HG03060 (cell line): Measurements from ENCODE around the gene ARFGAP1.

ENCODE experiments used
- ATAC-seq: cut with Tn5 transposase; IDR thresholded peaks from one replicate; pipeline ENCODE4 v1.9.1; 2021; ENCODE audit warnings: low read depth, moderate number of reproducible peaks; ENCODE audit not compliant: unreplicated experiment

Gene ARFGAP1

GRCh38 chr20:63272105-63273058, at the start of gene ARFGAP1:
Gene ARFGAP1 (plus strand): TSS chr20:63272813. CDS start chr20:63275581, 2,768 bp downstream.
- no peak for ATAC-seq

- ATAC-seq: no peak
Observed at GRCh38 chr20:63223121-63223825, 49.3 kb upstream of the ARFGAP1 start.

GRCh38 chr20:63223826-63224207, 48.8 kb upstream of the ARFGAP1 start:
- ATAC-seq: no peak

- ATAC-seq: no peak
Observed at GRCh38 chr20:63224412-63225081, 48.1 kb upstream of the ARFGAP1 start.

- no peak for ATAC-seq
Observed at GRCh38 chr20:63225082-63225454, 47.5 kb upstream of the ARFGAP1 start.

GRCh38 chr20:63226042-63226943, 46.3 kb upstream of the ARFGAP1 start:
- no peak for ATAC-seq

- ATAC-seq: no peak
Observed at GRCh38 chr20:63227260-63227659, 45.4 kb upstream of the ARFGAP1 start.

- ATAC-seq: no peak
Observed at GRCh38 chr20:63228806-63229205, 43.8 kb upstream of the ARFGAP1 start.

- ATAC-seq: no peak
Observed at GRCh38 chr20:63230800-63231268, 41.8 kb upstream of the ARFGAP1 start.

- no peak for ATAC-seq
Observed at GRCh38 chr20:63232235-63233060, 40.2 kb upstream of the ARFGAP1 start.

GRCh38 chr20:63233061-63233344, 39.6 kb upstream of the ARFGAP1 start:
- ATAC-seq: no peak

- no peak for ATAC-seq
Observed at GRCh38 chr20:63233924-63234323, 38.7 kb upstream of the ARFGAP1 start.

- no peak for ATAC-seq
Observed at GRCh38 chr20:63234693-63235398, 37.8 kb upstream of the ARFGAP1 start.

GRCh38 chr20:63235399-63235983, 37.1 kb upstream of the ARFGAP1 start, which contains the start of gene BIRC7:
Gene BIRC7 (plus strand): TSS chr20:63235905. CDS start chr20:63236097, 192 bp downstream.
- ATAC-seq: no peak

- no peak for ATAC-seq
Observed at GRCh38 chr20:63236116-63236837, 36.3 kb upstream of the ARFGAP1 start.

- ATAC-seq: no peak
Observed at GRCh38 chr20:63238031-63238430, 34.6 kb upstream of the ARFGAP1 start.

- ATAC-seq: no peak
Observed at GRCh38 chr20:63238514-63239125, 34.0 kb upstream of the ARFGAP1 start.
